GM21717 (cell line): Measurements from ENCODE around the gene PCNX3.

Experiments used
- ATAC-seq: cut with Tn5 transposase; IDR thresholded peaks from one replicate; pipeline ENCODE4 v1.9.1; 2021; ENCODE audit warnings: mild to moderate bottlenecking, moderate library complexity; ENCODE audit not compliant: unreplicated experiment

The PCNX3 gene

GRCh38 chr11:65685981-65686380 lies 70.4 kb downstream of the PCNX3 start:
- no peak for ATAC-seq
